ENCODE data around the gene PPP1R36. TPM values are rescaled to one million over a fixed set of nuclear protein-coding genes. Genes with fewer than 3 reads are reported as not detected.

PPP1R36 gene
- total and polyA plus RNA-seq, 2 of the 8 experiments (the other 6 are each of a cell fraction or from before 2014, with no cell fraction given), result 0.39 to 0.93 TPM

- H3K23ac ChIP-seq (ENCODE audit: insufficient read length), result no peak overlapping the region
- H3K56ac ChIP-seq (replicated peaks; ENCODE audit: insufficient read length, low read depth, low read length), result no peak overlapping the region
- peak overlapping the region; percentile 64; the same call in 1 of the 2 replicates for H2AFZ ChIP-seq (ENCODE audit: low read length)
- H2BK15ac ChIP-seq (ENCODE audit: low read length), result no peak overlapping the region
- no peaks in the 10 kb centered on the region for H3K79me1 ChIP-seq (ENCODE audit: low read depth, low read length)
- H3K9ac ChIP-seq (replicated peaks in 1 of 4; ENCODE audit: extremely low read depth in 1 of 4, low read depth in 3 of 4, low read length in 3 of 4), result no peak overlapping the region
- peaks cover 0 to 5% (median 3%) of the 10 kb centered on the region in 4 experiments; a peak in 4 of 7 replicates for H3K4me1 ChIP-seq (replicated peaks in 1 of 4; ENCODE audit: control insufficient read depth in 3 of 4, insufficient read depth in 4 of 4, low read length in 3 of 4)
- no peaks in the 10 kb centered on the region for H3K9me3 ChIP-seq (ENCODE audit: insufficient read depth in 2 of 2, low read depth in 1 of 2, low read length in 1 of 2)
- H3K14ac ChIP-seq (ENCODE audit: insufficient read length), result no peak overlapping the region
- no peaks in the 10 kb centered on the region for H4K20me1 ChIP-seq (replicated peaks in 1 of 2; ENCODE audit: control insufficient read depth in 1 of 2, insufficient read depth in 2 of 2, low read length in 2 of 2)
- no peaks in the 10 kb centered on the region for H3K23me2 ChIP-seq (ENCODE audit: low read depth, low read length)
- CTCF ChIA-PET (ENCODE audit: partially characterized antibody), result interaction anchor here (1.0 to 3.8 kb wide), 2 partner anchors 10 to 15 kb away, joined by 3 to 60 read pairs; no protein-coding TSS in a partner anchor
- no peak overlapping the region for H2BK120ac ChIP-seq (replicated peaks; ENCODE audit: low read depth, low read length)
- H2BK12ac ChIP-seq (ENCODE audit: low read depth, low read length), result no peak overlapping the region
- H3K27ac ChIP-seq (ENCODE audit: low read depth, low read length), result no peak overlapping the region
- no peak for DNase-seq (ENCODE audit: low read depth in 1 of 2, low spot score in 2 of 2)
- POLR2A ChIA-PET (ENCODE audit: partially characterized antibody), result interaction anchor here (0.6 kb wide), 1 partner anchor 16 kb away, joined by 3 read pairs; no protein-coding TSS in a partner anchor
- no peak overlapping the region for H4K8ac ChIP-seq (ENCODE audit: extremely low read depth, insufficient read depth, low read length)
- no peak overlapping the region for H2BK20ac ChIP-seq (ENCODE audit: low read length)
- H2BK5ac ChIP-seq (ENCODE audit: low read depth, low read length), result no peak overlapping the region
- no peak overlapping the region for H3K18ac ChIP-seq (ENCODE audit: extremely low read depth, low read length)
- no peaks in the 10 kb centered on the region for H3K36me3 ChIP-seq (ENCODE audit: control insufficient read depth in 2 of 4, insufficient read depth in 4 of 4, low read length in 3 of 4)
- no peaks in the 10 kb centered on the region for H3K27me3 ChIP-seq (replicated peaks in 1 of 4; ENCODE audit: control insufficient read depth in 3 of 4, extremely low read depth in 1 of 4, insufficient read depth in 3 of 4, low read length in 3 of 4)
- no peak overlapping the region for H3K4me3 ChIP-seq (ENCODE audit: extremely low read depth in 1 of 4, insufficient read depth in 2 of 4, low read depth in 3 of 4, low read length in 4 of 4)
- H4K5ac ChIP-seq (ENCODE audit: insufficient read length, low read depth, low read length), result no peak overlapping the region
- no peak overlapping the region for H3K4me2 ChIP-seq (ENCODE audit: insufficient read depth in 1 of 2, low read depth in 2 of 2, low read length in 2 of 2)
- H4K91ac ChIP-seq (replicated peaks; ENCODE audit: insufficient read length, low read length), result no peak overlapping the region
- TF ChIP-seq CTCF (IDR thresholded peaks at IDR 0.05; ENCODE audit: control extremely low read depth in 1 of 3, insufficient read depth in 1 of 3, low read depth in 1 of 3, low read length in 3 of 3), result peak in 1 of 3 experiments; percentile 13; a peak in 1 of 4 replicates
- no peak for TF ChIP-seq BCL11A (IDR thresholded peaks at IDR 0.05; ENCODE audit: low read depth in 2 of 2, low read length in 2 of 2)
- peak; percentile 5 to 19; a peak in 1 of 4 replicates for TF ChIP-seq RAD21 (IDR thresholded peaks at IDR 0.05 in 1 of 2, conservative IDR thresholded peaks at IDR 0.05 in 1 of 2; ENCODE audit: low read depth in 2 of 2, low read length in 2 of 2)
- H3K79me2 ChIP-seq (ENCODE audit: control insufficient read depth in 1 of 2, insufficient read depth in 2 of 2, low read length in 2 of 2), result no peaks in the 10 kb centered on the region
- WGBS, 2 experiments (ENCODE audit: extremely low coverage in 1 of 2, insufficient coverage in 1 of 2, insufficient read length in 1 of 2, insufficient replicate concordance in 2 of 2, low coverage in 1 of 2, low lambda C conversion rate in 2 of 2, missing lambda C conversion rate in 1 of 2), result 72% methylated on average over 2 of the region's 2 CpGs; no CpG with 5 or more reads in 1 of the 2 experiments
- no peak overlapping the region for H2AK5ac ChIP-seq (ENCODE audit: low read depth, low read length)
- no peak overlapping the region for H3K4ac ChIP-seq (replicated peaks; ENCODE audit: insufficient read length, low read depth, low read length)
- FAIRE-seq, result no peak
These were observed 84.8 kb downstream of the PPP1R36 start for GRCh38 chr14:64634558-64634957.
